Endothelial cell of umbilical vein (primary cell): ENCODE measurements around the gene CDK11B. TPM values are rescaled to one million over a fixed set of nuclear protein-coding genes. Genes with fewer than 3 reads are reported as not detected.
"Not testable (repeated sequence)": the region's sequence is repeated elsewhere in the genome, so short reads cannot be mapped to it uniquely, and the experiment has no call there.

Experiments
- BruUV-seq: library from RNA; stranded (reverse); fragments of 400-500 nt; replicated peaks from 2 replicates; lab custom pipeline; 2021; lab: Mats Ljungman, UMichigan
- CTCF ChIA-PET: fragments of 300-600, 350-600 bp; sonication (Branson Sonifier 250); formaldehyde crosslinking; loops from one replicate; lab custom pipeline; 2021; ENCODE audit warnings: antibody characterized with exemption, inconsistent platforms; lab: Charles Lee
- POLR2A ChIA-PET: fragments of 300-600, 350-600 bp; sonication (Branson Sonifier 250); formaldehyde crosslinking; loops from one replicate; lab custom pipeline; 2021; ENCODE audit warnings: antibody characterized with exemption, inconsistent platforms; lab: Charles Lee
- DNase-seq: peaks from one replicate; pipeline ENCODE4 v3.0.0-alpha.2; 2011; ENCODE audit warnings: low read depth, low spot score
- FAIRE-seq: peaks from 2 replicates; lab custom pipeline; 2011; peaks lifted over from hg19 to GRCh38; lab: Jason Lieb, UNC
- H2AFZ ChIP-seq: 2 replicates; pipeline ENCODE4 v1.6.0; 2012; ENCODE audit warnings: low read depth, low read length, control low read depth, inconsistent platforms
- H3K27ac ChIP-seq: 2 replicates; pipeline ENCODE4 v1.5.1; 2011; ENCODE audit warnings: low read depth, mild to moderate bottlenecking, control low read depth, low read length, moderate library complexity; ENCODE audit not compliant: insufficient read depth
- H3K27me3 ChIP-seq, 2 experiments: 2 replicates each; pipeline versions ENCODE4 v1.6.0 to v1.6.1; 2011; ENCODE audit warnings: low read length in 2 of 2, mixed read lengths in 1 of 2; ENCODE audit not compliant: control insufficient read depth in 2 of 2, insufficient read depth in 2 of 2
- H3K36me3 ChIP-seq, 2 experiments: 2 replicates in 1 of 2; 3 replicates in 1 of 2; pipeline ENCODE4 v1.5.1; 2011; ENCODE audit warnings: low read length in 2 of 2, mild to moderate bottlenecking in 1 of 2, moderate library complexity in 1 of 2; ENCODE audit not compliant: control insufficient read depth in 2 of 2, insufficient read depth in 2 of 2; ENCODE audit errors: extremely low read depth in 1 of 2
- H3K4me1 ChIP-seq: 3 replicates; pipeline ENCODE4 v1.5.1; 2011; ENCODE audit warnings: mild to moderate bottlenecking, low read length; ENCODE audit not compliant: control insufficient read depth, insufficient read depth; ENCODE audit errors: extremely low read depth
- H3K4me2 ChIP-seq: 2 replicates; pipeline ENCODE4 v1.6.1; 2011; ENCODE audit warnings: low read length, control low read depth, mixed read lengths; ENCODE audit not compliant: insufficient read depth
- H3K4me3 ChIP-seq, 3 experiments: fragments of 200-600 bp in 1 of 3; sonication (generic), shearing (Covaris generic) in 1 of 3; replicated peaks in 1 of 3; 2 replicates each; pipeline ENCODE4 v1.5.1; 2011 to 2016; ENCODE audit warnings: control low read depth in 3 of 3, low read length in 3 of 3, mild to moderate bottlenecking in 2 of 3, inconsistent platforms in 1 of 3, low read depth in 1 of 3, moderate library complexity in 1 of 3; ENCODE audit not compliant: insufficient read depth in 1 of 3
- H3K79me2 ChIP-seq: 2 replicates; pipeline ENCODE4 v1.6.0; 2012; ENCODE audit warnings: low read length, inconsistent platforms; ENCODE audit not compliant: control insufficient read depth, insufficient read depth
- H3K9ac ChIP-seq: replicated peaks from 2 replicates; pipeline ENCODE3; 2011; ENCODE audit warnings: low read length, control low read depth; ENCODE audit not compliant: insufficient read depth; ENCODE audit errors: extremely low read depth
- H3K9me1 ChIP-seq: replicated peaks from 3 replicates; pipeline ENCODE4 v1.6.0; 2011; ENCODE audit warnings: mild to moderate bottlenecking, low read length; ENCODE audit not compliant: control insufficient read depth, insufficient read depth; ENCODE audit errors: extremely low read depth
- H3K9me3 ChIP-seq: replicated peaks from 2 replicates; pipeline ENCODE4 v1.5.1; 2012; ENCODE audit warnings: low read length, inconsistent platforms; ENCODE audit not compliant: control insufficient read depth, insufficient read depth
- H4K20me1 ChIP-seq: replicated peaks from 2 replicates; pipeline ENCODE3; 2011; ENCODE audit warnings: mild to moderate bottlenecking, low read length; ENCODE audit not compliant: control insufficient read depth, insufficient read depth; ENCODE audit errors: extremely low read depth
- POLR2AphosphoS5 ChIP-seq: IDR thresholded peaks from 2 replicates; pipeline ENCODE4 v1.6.1; 2012; ENCODE audit warnings: low read depth, mild to moderate bottlenecking, control low read depth, low read length, moderate library complexity; ENCODE audit not compliant: insufficient read depth
- dilution Hi-C: fragments of 300-500 bp; cut with MboI; formaldehyde crosslinking; loops from one replicate; pipeline ENCODE4 v1.15.0; 2019; ENCODE audit warnings: low sequenced_read_pairs; ENCODE audit not compliant: extremely low pct_ligation_motif_present
- intact Hi-C: fragments of 100-400 bp; cut with micrococcal nuclease; formaldehyde crosslinking; loops from one replicate; pipeline ENCODE4 v1.10.0; 2022
- polyA plus RNA-seq, 4 experiments: library from polyadenylated mRNA; depleted of rRNA in 3 of 4; stranded (reverse) in 3 of 4; unstranded in 1 of 4; fragments of >200 nt; gene quantifications; 2 replicates each; pipeline versions ENCODE4 v1.2.1 to v1.2.3, GENCODE V29; 2011 to 2012; ENCODE audit warnings: missing spikeins in 1 of 4
- total RNA-seq: library from RNA; stranded (reverse); gene quantifications from 2 replicates; pipeline ENCODE4 v1.2.3, GENCODE V29; 2021

Gene CDK11B
- total and polyA plus RNA-seq, 2 donors (not counting 3 experiments of a cell fraction or from before 2014, with no cell fraction given), result 16.4 to 32.0 TPM

- peak; percentile 24 for TF ChIP-seq POLR2AphosphoS5
- TSS peak; percentile 74 for BruUV-seq
These were observed 33.5 kb upstream of the CDK11B start for GRCh38 chr1:1692324-1692713.

GRCh38 chr1:1691443-1691842 is 32.6 kb upstream of the CDK11B start:
- H4K20me1 ChIP-seq, DNase-seq, BruUV-seq, H3K4me2 ChIP-seq, dilution Hi-C loops, H3K9me3 ChIP-seq, H3K9ac ChIP-seq, H3K27ac ChIP-seq, H3K36me3 ChIP-seq, H3K9me1 ChIP-seq, CTCF ChIA-PET, H3K4me1 ChIP-seq, H2AFZ ChIP-seq, POLR2A ChIA-PET, H3K27me3 ChIP-seq: not testable (repeated sequence)
- peak; percentile 35 for FAIRE-seq
- peak overlapping the region in 1 of 3 experiments; percentile 16 for H3K4me3 ChIP-seq
- intact Hi-C loops, result loop anchor here (10.0 kb wide), 1 partner anchor 53 kb away; no protein-coding TSS in a partner anchor
- peaks cover 16% of the 10 kb centered on the region for H3K79me2 ChIP-seq

More at GRCh38 chr1:1692324-1692713, 33.5 kb upstream of the CDK11B start:
- CTCF ChIA-PET, H3K9me1 ChIP-seq, dilution Hi-C loops, H3K27me3 ChIP-seq, POLR2A ChIA-PET, H2AFZ ChIP-seq, FAIRE-seq, H3K36me3 ChIP-seq, H3K9me3 ChIP-seq, H3K4me1 ChIP-seq, H3K9ac ChIP-seq, H4K20me1 ChIP-seq, H3K4me2 ChIP-seq: not testable (repeated sequence)
- Histone ChIP-seq H3K27ac (peak overlapping the region; percentile 75), H3K79me2 (peaks cover 13% of the 10 kb centered on the region), H3K4me3 (peak overlapping the region in 1 of 3 experiments; percentile 58)
- peak; percentile 32 for DNase-seq
- intact Hi-C loops, result loop anchor here (10.0 kb wide), 1 partner anchor 52 kb away; no protein-coding TSS in a partner anchor

GRCh38 chr1:1689526-1689925 is 30.7 kb upstream of the CDK11B start:
- H3K27ac ChIP-seq, H3K4me3 ChIP-seq, dilution Hi-C loops, intact Hi-C loops, H4K20me1 ChIP-seq, DNase-seq, BruUV-seq, H3K9ac ChIP-seq, H3K4me2 ChIP-seq, H2AFZ ChIP-seq, H3K36me3 ChIP-seq, H3K4me1 ChIP-seq, H3K27me3 ChIP-seq, H3K9me1 ChIP-seq, POLR2A ChIA-PET, CTCF ChIA-PET, H3K9me3 ChIP-seq, FAIRE-seq: not testable (repeated sequence)
- peaks cover 24% of the 10 kb centered on the region for H3K79me2 ChIP-seq
